KOPT-K1 (cell line): ENCODE measurements around the gene DOK6.

Source experiments
- H3K27ac ChIP-seq: fragments of 200-600 bp; sonication (generic); 2 replicates; pipeline ENCODE4 v1.5.1; 2016; ENCODE audit warnings: antibody characterized with exemption, mild to moderate bottlenecking, low read depth, low read length; ENCODE audit not compliant: poor library complexity, severe bottlenecking
- H3K36me3 ChIP-seq: fragments of 200-600 bp; sonication (generic); 2 replicates; pipeline ENCODE4 v1.5.1; 2017; ENCODE audit warnings: antibody characterized with exemption, mild to moderate bottlenecking, low read length, moderate library complexity; ENCODE audit not compliant: insufficient read depth
- H3K9me3 ChIP-seq: fragments of 200-600 bp; sonication (generic); 2 replicates; pipeline ENCODE4 v1.5.1; 2017; ENCODE audit warnings: antibody characterized with exemption, low read length, mild to moderate bottlenecking; ENCODE audit not compliant: insufficient read depth, poor library complexity, severe bottlenecking

Gene DOK6

DNA sequence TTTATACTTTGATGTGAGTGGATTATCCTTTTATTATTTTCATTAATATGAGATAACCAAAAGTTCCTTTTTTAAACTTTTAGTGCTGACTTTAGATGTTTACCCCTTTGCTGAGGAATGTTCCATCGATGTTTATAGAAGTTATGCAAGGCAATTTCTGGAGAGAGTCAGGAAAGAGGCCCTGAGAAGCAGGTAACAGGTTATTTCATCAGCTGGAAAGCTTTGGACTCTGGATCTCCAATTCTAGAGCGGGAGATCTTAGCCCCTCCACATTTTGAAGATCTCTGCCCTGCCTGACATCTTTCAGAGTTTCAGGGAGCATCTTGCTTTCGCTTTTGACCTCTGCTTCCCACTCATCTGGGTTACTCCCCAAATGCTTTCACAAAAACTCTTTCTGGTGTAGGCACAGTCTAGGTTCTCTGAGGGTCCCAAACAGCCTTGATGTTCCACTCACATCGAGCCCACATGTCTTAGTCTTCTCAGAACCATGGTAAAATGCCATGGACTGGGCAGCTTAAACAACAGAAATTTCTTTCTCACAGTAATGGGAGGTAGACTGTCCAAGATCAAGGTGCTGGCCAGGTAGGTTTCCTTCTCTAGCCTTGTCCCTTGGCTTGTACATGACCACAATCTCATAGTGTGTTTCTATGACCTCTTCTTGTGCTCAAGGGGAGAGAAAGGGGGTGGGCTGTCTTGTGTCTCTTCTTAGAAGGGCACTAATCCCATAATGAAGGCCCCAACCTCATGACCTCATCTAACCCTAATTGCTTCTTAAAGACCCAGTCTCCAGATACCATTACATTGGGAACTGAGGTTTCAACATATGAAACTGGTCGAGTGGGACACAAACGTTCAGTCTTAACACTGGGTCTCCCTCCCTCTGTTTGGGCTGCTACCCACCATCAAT is 87.1 kb downstream of the DOK6 start:
- Histone ChIP-seq H3K27ac (no peak overlapping the region), H3K9me3 (no peaks in the 10 kb centered on the region), H3K36me3 (no peaks in the 10 kb centered on the region)

DNA sequence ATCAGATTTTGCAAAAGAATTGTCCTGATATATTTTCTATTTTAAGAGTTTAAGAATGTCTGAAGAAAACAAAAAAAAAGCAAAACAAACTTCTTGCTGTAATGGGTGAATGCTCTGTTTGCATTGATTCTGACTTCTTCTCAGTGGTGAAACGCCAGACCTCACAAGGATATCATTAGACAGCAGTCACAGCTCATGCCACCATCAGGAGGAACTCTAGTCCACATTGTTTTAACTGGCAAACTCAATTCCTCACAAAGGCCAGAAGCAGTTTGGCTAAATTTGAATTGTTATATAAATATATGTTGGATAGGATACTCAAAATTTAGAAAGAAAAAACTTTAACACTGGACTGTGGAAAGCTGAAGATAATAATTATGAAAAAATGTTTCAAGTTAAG is 89.4 kb downstream of the DOK6 start:
- Histone ChIP-seq H3K36me3 (no peaks in the 10 kb centered on the region), H3K27ac (no peak overlapping the region), H3K9me3 (peaks cover 3% of the 10 kb centered on the region)

DNA sequence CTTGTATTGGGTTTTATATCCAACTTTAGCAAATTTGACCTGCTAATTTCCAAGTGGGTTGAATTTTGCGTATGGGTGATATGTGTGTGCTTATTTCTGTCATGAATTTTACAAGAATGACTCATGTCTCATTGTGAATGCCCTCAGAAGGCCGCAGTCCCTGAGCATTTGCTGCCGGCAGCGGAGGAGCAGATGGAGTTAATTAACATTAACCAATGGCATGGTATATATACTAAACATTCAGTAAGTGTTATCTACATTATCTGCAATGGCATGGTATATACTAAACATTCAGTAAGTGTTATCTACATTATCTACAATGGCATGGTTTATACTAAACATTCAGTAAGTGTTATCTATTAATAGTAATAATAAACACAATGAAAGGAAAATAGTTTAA is 90.1 kb downstream of the DOK6 start:
- Histone ChIP-seq H3K36me3 (no peaks in the 10 kb centered on the region), H3K9me3 (peaks cover 11% of the 10 kb centered on the region), H3K27ac (no peak overlapping the region)

GRCh38 chr18:69491576-69491975 is 90.9 kb downstream of the DOK6 start:
- no peak overlapping the region for H3K27ac ChIP-seq
- H3K36me3 ChIP-seq: no peaks in the 10 kb centered on the region
- H3K9me3 ChIP-seq: peaks cover 18% of the 10 kb centered on the region

DNA sequence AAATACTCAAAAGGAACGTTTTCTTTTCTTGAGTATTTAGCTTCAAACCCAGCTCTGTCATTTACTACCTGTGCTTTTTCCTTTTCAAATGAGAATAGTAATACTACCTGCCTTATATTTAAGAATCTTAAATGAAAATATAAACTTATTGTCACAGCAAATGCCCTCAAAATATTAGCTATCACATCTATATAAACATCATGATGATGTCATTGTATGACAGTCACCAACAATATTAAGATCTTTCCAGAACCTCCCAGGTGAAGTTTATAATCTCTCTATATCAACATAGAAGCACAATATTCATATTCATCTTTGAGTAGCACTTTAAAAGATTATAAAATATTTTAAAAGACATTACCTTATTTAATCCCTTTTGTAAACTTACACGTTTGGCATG is 92.2 kb downstream of the DOK6 start:
- Histone ChIP-seq H3K9me3 (peaks cover 18% of the 10 kb centered on the region), H3K27ac (no peak overlapping the region), H3K36me3 (no peaks in the 10 kb centered on the region)

DNA sequence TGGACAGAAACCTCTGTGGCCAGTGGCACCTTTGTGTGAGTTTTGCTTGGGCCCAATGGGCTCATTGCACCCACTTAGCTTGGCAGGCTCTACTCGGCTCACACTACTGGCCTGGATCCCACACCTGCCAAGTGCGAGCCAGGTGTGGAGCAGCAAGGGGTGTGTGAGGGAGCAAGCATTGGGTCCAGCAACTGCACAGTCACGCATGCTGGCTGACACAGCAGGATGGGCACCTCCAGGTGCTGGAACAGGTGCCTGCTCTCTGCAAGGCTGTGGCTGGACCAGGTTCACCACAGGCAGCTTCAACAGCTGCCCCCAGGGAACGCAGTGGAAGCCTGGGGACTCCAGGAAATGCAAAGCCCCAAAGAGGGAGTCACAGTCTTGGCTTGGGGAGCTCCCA is 94.2 kb downstream of the DOK6 start:
- no peaks in the 10 kb centered on the region for H3K36me3 ChIP-seq
- no peak overlapping the region for H3K27ac ChIP-seq
- H3K9me3 ChIP-seq: peaks cover 18% of the 10 kb centered on the region

- Histone ChIP-seq H3K9me3 (peaks cover 18% of the 10 kb centered on the region), H3K36me3 (no peaks in the 10 kb centered on the region), H3K27ac (no peak overlapping the region)
These were observed 94.7 kb downstream of the DOK6 start for GRCh38 chr18:69495338-69495737.

GRCh38 chr18:69495841-69496533 is 95.3 kb downstream of the DOK6 start:
- H3K9me3 ChIP-seq: peaks cover 18% of the 10 kb centered on the region
- H3K27ac ChIP-seq: no peak overlapping the region
- no peaks in the 10 kb centered on the region for H3K36me3 ChIP-seq

DNA sequence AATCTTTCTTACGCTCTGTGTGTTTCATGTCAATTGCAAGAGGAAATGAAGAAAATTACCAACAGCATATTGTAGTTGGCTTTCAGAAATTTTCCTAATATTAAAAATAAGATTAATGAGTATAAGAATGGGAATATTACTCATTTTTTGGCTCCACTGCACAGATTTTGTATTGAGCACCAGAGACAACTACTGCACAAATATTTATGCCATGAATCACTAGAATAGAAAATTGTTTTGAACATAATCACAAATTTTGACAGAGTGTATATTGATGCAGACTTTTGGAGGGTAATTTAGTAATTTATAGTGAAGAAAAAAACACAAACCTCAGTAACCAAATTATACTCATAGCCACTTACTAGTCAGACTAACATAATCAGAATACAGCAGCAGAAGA is 118.3 kb downstream of the DOK6 start:
- Histone ChIP-seq H3K36me3 (no peaks in the 10 kb centered on the region), H3K9me3 (no peaks in the 10 kb centered on the region), H3K27ac (no peak overlapping the region)

GRCh38 chr18:69523582-69523981 is 122.9 kb downstream of the DOK6 start:
- H3K36me3 ChIP-seq: no peaks in the 10 kb centered on the region
- no peak overlapping the region for H3K27ac ChIP-seq
- no peaks in the 10 kb centered on the region for H3K9me3 ChIP-seq

DNA sequence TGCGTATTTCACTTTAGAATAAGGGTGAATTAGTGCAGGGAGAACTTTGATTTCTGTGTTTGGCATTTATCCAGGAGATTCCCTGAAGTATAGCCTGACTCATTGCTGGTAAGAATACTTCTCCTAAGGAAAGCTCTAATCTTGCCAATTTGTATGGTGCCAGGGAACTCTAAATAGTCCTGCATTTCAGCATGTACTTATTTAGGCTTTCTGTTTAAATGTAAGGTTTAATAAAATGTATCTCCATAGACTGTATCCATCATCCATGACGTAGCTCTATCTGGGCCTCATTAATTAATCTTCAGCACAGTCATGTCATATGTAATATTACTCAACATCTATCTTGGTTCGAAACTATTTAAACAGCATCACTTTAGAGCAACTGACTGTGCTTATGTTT is 127.7 kb downstream of the DOK6 start:
- H3K27ac ChIP-seq: no peak overlapping the region

DNA sequence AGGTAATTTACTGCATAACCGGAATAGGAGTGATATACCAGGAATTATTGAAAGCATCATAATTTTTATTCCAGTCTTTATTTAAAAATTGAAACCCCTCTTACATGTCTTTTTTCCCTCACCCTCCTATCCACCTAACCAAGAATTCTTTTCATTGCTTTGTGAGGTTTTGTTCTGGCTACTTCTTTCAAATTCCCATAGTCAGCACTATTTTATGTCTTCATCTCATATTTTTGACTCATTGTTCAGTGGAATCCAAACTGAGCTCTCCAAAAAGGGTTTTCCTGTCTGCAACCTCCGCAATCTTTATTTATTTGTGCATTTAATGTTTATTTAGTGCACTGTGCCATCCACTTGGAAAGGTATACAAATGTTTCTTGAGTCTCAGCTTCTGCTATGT is 128.5 kb downstream of the DOK6 start:
- Histone ChIP-seq H3K27ac (no peak overlapping the region), H3K9me3 (no peaks in the 10 kb centered on the region), H3K36me3 (no peaks in the 10 kb centered on the region)

More for the DNA sequence above, 127.7 kb downstream of the DOK6 start:
- no peaks in the 10 kb centered on the region for H3K9me3 ChIP-seq
- no peaks in the 10 kb centered on the region for H3K36me3 ChIP-seq

DNA sequence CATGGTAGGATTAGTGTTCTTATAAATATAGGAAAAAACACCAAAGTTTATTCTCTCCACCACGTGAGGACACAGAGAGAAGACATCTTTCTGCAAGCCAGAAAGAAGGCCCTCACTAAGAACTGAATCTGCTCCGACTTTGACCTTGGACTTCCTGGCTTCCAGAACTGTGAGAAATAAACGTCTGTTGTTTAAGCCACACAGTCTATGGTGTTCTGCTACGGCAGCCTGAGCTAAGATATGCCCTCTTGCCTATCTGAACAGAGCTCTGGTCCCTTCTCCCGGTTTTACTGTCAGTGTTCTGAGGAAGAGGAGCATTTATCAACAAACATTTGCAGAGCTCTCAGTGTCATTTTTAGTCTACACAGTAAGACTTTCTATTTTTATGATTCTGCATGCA is 131.3 kb downstream of the DOK6 start:
- Histone ChIP-seq H3K9me3 (no peaks in the 10 kb centered on the region), H3K36me3 (no peaks in the 10 kb centered on the region), H3K27ac (no peak overlapping the region)

DNA sequence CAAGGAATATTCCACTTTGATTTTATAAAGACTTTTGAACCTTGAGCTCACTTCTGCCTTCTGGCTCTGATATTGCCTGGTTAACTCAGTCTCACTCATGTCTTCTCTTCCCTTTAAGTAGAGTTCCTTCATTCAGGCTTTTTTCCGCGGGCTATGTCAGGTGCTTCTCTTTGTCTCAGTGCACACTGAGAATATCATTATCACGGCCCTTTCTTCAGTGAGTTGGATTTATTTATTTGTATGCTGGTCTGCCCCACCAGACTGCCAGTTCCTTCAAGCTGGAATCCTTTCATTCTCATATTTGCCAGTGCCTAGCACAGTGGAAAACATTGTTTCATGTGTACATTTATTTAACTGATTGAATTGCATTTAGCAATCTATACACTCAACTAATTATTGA is 136.5 kb downstream of the DOK6 start:
- Histone ChIP-seq H3K36me3 (no peaks in the 10 kb centered on the region), H3K27ac (no peak overlapping the region), H3K9me3 (no peaks in the 10 kb centered on the region)

DNA sequence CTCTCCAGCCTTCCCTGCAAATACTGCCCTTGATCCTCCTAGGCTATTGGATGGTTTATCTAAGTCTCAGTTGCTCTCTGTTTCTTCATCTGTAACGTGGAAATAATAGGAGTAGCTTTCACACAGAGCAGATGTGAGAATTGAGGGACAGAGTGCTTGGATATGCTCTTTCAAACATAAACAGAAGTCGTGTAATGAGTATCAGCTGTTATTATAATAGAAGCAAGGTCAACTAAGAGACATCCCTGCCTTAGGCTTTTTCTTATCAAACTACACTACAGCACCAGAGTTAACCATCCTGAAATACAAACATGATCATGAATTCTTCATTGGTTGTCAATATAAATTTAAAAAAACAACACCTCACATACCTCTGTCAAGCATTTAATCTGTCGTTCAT is 138.2 kb downstream of the DOK6 start:
- Histone ChIP-seq H3K9me3 (no peaks in the 10 kb centered on the region), H3K36me3 (no peaks in the 10 kb centered on the region), H3K27ac (no peak overlapping the region)

GRCh38 chr18:69539404-69539803 is 138.7 kb downstream of the DOK6 start:
- H3K27ac ChIP-seq: no peak overlapping the region
- H3K36me3 ChIP-seq: no peaks in the 10 kb centered on the region
- no peaks in the 10 kb centered on the region for H3K9me3 ChIP-seq
